SU-DHL-6 (cell line): ENCODE data around the gene TPP1.

Source experiments
- EZH2phosphoT487 ChIP-seq: fragments of 200-600 bp; sonication (generic), shearing (Covaris generic); conservative IDR thresholded peaks from 2 replicates; pipeline ENCODE4 v1.6.1; 2018; ENCODE audit warnings: mild to moderate bottlenecking, antibody characterized with exemption, low read length, moderate library complexity, mixed read lengths
- TF ChIP-seq, protein P1 (sequence below): fragments of 200-600 bp; sonication (generic); IDR thresholded peaks from one replicate; pipeline ENCODE4 v1.5.1; 2017; ENCODE audit warnings: antibody characterized with exemption, mild to moderate bottlenecking, low read length, moderate library complexity; ENCODE audit not compliant: insufficient read depth, poor library complexity, severe bottlenecking

DNA sequence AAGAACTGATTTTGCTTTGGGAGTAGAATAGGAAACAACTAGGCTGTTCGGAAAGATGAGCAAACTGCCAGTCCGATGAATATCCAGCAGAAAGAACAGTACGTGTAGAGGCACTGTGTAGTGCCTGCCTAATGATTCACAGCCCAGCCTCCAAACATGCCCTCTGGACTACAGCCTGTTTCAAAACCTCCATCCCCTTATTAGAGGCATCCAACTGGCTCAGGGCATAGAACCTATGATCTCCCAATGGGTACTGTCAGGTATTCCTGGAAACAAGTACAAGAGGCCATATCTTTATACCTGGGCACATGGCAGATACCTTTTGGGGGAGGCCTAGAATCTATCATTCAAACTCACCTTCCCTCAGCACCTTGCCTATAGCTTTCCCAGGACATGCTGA, 20.7 kb downstream of the TPP1 start:
- TF ChIP-seq EZH2phosphoT487 = no peak
- TF ChIP-seq, protein P1, sequence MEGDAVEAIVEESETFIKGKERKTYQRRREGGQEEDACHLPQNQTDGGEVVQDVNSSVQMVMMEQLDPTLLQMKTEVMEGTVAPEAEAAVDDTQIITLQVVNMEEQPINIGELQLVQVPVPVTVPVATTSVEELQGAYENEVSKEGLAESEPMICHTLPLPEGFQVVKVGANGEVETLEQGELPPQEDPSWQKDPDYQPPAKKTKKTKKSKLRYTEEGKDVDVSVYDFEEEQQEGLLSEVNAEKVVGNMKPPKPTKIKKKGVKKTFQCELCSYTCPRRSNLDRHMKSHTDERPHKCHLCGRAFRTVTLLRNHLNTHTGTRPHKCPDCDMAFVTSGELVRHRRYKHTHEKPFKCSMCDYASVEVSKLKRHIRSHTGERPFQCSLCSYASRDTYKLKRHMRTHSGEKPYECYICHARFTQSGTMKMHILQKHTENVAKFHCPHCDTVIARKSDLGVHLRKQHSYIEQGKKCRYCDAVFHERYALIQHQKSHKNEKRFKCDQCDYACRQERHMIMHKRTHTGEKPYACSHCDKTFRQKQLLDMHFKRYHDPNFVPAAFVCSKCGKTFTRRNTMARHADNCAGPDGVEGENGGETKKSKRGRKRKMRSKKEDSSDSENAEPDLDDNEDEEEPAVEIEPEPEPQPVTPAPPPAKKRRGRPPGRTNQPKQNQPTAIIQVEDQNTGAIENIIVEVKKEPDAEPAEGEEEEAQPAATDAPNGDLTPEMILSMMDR = no peak
